ENCODE results near the gene AZI2.

AZI2 gene

GRCh38 chr3:28326458-28326926 is 22.1 kb downstream of the AZI2 start:
- TF ChIP-seq ZNF274 (IDR thresholded peaks at IDR 0.05; ENCODE audit: low read depth, low read length) = no peak
- no peak overlapping the region for H3K4me3 ChIP-seq (ENCODE audit: low read length)

- no peak overlapping the region for H3K4me3 ChIP-seq (ENCODE audit: low read length)
Measured at GRCh38 chr3:28322464-28322863, 26.2 kb downstream of the AZI2 start.

GRCh38 chr3:28320981-28321380 is 27.6 kb downstream of the AZI2 start:
- TF ChIP-seq ZNF274 (IDR thresholded peaks at IDR 0.05; ENCODE audit: low read depth, low read length) = no peak
- no peak overlapping the region for H3K4me3 ChIP-seq (ENCODE audit: low read length)

More at GRCh38 chr3:28322464-28322863, 26.2 kb downstream of the AZI2 start:
- TF ChIP-seq ZNF274 (IDR thresholded peaks at IDR 0.05; ENCODE audit: low read depth, low read length) = no peak

- TF ChIP-seq ZNF274 (IDR thresholded peaks at IDR 0.05; ENCODE audit: low read depth, low read length) = no peak
- no peak overlapping the region for H3K4me3 ChIP-seq (ENCODE audit: low read length)
Measured at GRCh38 chr3:28317438-28318022, 31.1 kb downstream of the AZI2 start.

DNA sequence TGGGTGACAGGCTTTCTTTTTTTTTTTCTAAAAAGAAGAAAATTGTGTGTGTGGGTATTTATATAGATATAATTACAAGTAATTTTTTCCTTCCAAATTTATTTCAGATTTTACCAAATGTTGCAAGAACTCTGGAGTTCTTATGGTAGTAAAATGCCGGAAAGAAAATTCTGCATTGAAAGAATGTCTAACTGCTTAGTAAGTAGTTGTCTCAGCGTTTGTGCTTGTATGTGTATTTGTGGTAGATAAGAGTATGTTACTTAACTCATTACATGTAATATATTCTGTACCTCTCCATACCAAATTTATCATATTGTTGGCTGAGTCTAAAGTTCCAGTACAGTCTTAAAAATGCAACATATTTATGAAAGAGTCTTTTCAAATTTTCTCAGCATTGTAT is 32.4 kb downstream of the AZI2 start:
- no peak overlapping the region for H3K4me3 ChIP-seq (ENCODE audit: low read length)
- no peak for TF ChIP-seq ZNF274 (IDR thresholded peaks at IDR 0.05; ENCODE audit: low read depth, low read length)

DNA sequence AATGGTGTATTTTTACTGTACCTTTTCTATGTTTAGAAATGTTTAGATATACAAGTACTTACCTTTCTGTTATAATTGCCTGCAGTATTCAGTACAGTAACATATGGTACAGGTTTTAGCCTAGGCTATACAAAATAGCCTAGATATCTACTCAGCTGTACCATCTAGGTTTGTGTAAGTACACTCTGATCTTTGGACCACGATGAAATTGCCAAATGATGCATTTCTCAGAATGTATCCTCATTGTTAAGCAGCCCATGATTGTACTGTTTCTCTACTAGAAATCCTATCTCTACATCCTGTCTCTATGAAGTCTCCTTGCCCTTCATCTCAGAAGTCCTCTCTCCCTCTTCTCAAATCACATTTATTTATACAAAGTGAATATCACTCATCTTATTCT is 32.9 kb downstream of the AZI2 start:
- TF ChIP-seq ZNF274 (IDR thresholded peaks at IDR 0.05; ENCODE audit: low read depth, low read length) = no peak
- no peak overlapping the region for H3K4me3 ChIP-seq (ENCODE audit: low read length)

DNA sequence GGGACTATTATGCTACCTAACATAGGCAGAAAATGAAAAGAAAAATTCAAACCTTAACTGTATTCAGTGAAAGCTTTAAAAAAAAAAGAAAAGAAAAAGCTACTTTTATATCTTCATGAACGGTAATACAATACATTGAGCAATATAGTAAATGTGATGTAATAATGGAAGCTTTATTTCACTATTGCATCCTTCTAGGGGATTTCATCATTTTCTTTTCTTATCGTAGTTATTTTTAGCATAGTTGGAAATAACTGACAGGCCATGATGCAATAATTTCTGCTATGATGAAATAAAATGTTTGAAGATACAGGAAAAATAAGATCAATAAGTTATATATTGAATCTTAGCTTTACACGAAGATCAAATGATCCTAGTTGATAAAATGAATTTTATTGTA is 40.4 kb downstream of the AZI2 start:
- no peak overlapping the region for H3K4me3 ChIP-seq (ENCODE audit: low read length)
- TF ChIP-seq ZNF274 (IDR thresholded peaks at IDR 0.05; ENCODE audit: low read depth, low read length) = no peak

GRCh38 chr3:28301688-28302087 is 46.9 kb downstream of the AZI2 start:
- no peak for TF ChIP-seq ZNF274 (IDR thresholded peaks at IDR 0.05; ENCODE audit: low read depth, low read length)
- no peak overlapping the region for H3K4me3 ChIP-seq (ENCODE audit: low read length)

DNA sequence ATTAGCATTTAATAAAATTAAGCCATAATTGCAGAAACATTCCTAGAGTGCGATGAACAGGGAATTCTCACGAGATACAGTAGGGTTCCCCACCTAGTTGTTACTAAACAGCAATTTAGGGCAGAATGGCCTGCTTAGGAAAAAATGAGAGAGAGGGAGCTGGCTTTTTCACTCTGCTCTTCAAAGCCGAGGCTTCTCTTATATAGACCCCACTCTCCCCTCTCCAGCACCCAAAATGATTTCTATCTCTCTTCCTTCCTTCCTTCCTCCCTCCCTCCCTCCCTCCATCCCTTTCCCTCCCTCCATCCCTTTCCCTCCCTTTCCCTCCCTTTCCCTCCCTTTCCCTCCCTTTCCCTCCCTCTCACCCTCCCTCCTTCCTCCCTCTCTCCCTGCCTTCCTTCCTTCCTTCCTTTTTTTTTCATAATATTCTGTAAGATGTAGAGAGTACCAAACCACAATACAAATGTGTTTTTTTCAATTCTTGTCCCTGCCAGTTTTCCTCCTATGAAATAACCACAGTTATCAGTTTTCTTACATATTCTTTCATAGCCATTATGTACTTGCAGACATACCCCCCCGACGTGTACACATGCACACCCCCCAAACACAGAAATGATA is 48.2 kb downstream of the AZI2 start:
- no peak overlapping the region for H3K4me3 ChIP-seq (ENCODE audit: low read length)
- TF ChIP-seq ZNF274 (IDR thresholded peaks at IDR 0.05; ENCODE audit: low read depth, low read length) = no peak

DNA sequence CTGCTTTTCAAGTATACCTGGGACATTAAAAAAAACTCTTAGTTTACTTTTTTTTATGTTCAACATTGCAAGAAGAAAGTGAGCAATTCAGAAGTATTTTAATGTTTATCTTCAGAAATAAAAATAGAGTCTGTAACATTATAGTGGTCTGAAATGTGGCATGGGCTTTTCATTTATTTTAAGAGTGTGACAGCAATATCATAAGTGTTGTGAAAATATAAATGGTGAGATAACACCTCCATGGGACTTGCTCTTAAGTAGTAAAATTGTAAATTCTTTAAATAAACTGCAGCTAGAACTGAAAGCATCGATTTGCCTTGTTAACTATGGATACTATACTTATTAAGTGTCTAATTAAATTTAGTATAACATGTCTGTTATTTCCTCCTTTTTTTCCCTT is 48.9 kb downstream of the AZI2 start:
- TF ChIP-seq ZNF274 (IDR thresholded peaks at IDR 0.05; ENCODE audit: low read depth, low read length) = no peak
- no peak overlapping the region for H3K4me3 ChIP-seq (ENCODE audit: low read length)

DNA sequence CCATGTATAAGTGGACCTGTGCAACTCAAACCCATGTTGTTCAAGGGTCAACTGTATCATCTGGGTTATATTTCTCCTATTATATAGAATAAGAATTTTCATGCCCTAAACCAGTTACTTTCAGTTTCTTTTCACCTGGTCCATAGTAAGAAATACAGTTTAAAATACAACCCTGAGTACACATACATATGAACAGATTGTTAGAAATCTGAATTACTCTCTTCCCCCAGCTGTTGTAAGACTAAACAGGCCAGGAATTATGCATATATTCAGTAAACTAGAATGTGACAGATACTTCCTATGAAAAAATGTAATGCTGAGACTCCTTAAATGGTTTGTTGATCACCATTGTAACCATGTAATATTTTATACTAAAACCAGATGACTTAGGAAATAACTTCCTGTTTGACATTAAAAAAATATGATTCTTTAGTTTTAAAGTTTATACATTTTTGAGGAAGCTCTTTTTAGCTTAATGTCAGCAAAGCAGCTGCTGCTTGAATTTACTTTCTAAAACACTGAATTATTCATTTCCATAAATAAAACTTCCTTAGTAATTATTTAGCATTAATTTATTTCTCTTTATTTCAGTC is 52.6 kb downstream of the AZI2 start:
- H3K4me3 ChIP-seq (ENCODE audit: low read length) = no peak overlapping the region
- TF ChIP-seq ZNF274 (IDR thresholded peaks at IDR 0.05; ENCODE audit: low read depth, low read length) = no peak

DNA sequence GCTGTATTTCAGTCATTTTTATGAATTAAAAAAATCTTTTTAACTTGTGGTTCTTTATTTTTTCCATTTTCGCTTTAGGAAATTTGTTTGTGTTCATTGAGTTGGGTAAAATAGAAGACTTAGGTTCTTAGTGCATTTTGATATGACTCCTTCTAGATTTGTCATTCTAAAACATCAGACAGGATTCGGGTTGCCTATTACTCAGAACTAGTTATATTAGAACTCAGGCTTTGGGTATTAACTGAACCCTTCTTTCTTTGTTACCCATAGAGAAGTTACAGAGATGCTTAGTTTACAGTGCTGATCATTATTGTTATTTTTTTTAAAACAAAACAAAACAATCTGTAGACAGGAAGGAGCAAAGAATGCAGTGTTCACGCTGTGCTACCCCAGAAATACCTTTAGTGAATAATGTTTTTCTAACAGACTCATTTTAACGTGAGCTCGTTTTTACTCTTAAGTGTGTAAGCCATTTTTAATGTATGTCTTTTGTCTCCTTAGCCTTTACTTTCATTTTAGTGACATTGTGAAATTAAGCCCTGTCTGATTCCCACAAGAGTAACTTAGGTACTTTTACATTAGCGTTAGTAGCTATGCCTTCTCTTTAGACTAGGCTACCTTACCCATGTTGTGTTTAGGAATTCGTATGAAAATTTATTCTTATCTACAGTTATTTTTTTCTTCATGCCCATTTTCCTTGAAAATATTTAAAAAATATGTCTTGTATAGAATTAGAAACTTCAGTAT is 53.8 kb downstream of the AZI2 start:
- no peak overlapping the region for H3K4me3 ChIP-seq (ENCODE audit: low read length)
- TF ChIP-seq ZNF274 (IDR thresholded peaks at IDR 0.05; ENCODE audit: low read depth, low read length) = no peak

DNA sequence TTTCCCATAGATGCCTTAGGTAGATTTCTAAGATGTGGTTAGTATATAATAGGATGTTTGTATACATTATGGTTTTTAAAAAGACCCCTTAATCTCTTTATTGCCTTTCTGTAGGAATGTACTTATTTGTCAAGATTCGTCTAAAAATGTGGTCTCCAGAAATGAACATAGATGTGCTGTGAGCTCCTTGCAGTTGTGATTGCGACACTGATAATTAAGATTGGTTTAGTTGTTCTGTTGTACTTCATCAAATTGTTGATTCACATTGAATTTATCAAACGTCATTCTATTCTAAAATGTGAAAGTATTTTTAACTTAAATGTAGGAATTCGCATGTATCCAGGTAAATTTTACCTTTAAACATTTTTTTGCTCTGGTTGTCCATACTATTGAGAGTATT is 56.0 kb downstream of the AZI2 start:
- no peak overlapping the region for H3K4me3 ChIP-seq (ENCODE audit: low read length)
- no peak for TF ChIP-seq ZNF274 (IDR thresholded peaks at IDR 0.05; ENCODE audit: low read depth, low read length)

GRCh38 chr3:28291577-28291976 is 57.0 kb downstream of the AZI2 start:
- no peak overlapping the region for H3K4me3 ChIP-seq (ENCODE audit: low read length)
- no peak for TF ChIP-seq ZNF274 (IDR thresholded peaks at IDR 0.05; ENCODE audit: low read depth, low read length)

GRCh38 chr3:28290863-28291300 is 57.7 kb downstream of the AZI2 start:
- no peak for TF ChIP-seq ZNF274 (IDR thresholded peaks at IDR 0.05; ENCODE audit: low read depth, low read length)
- H3K4me3 ChIP-seq (ENCODE audit: low read length) = no peak overlapping the region

Measured in GM08714 (cell line).